Activated naive CD4-positive, alpha-beta T cell treated with anti-CD3 and anti-CD28 coated beads for 36 hours (primary cell): ENCODE results near the gene NINJ1. TPM values are rescaled to one million over a fixed set of nuclear protein-coding genes. Genes with fewer than 3 reads are reported as not detected.

ENCODE experiments used
- CTCF ChIA-PET: fragments of 350-600 bp; sonication (Branson Sonifier 250); formaldehyde crosslinking; loops from one replicate; lab custom pipeline; 2021; ENCODE audit warnings: antibody characterized with exemption; lab: Charles Lee
- DNase-seq: peaks from one replicate; pipeline ENCODE4 v3.0.0-alpha.2; 2020
- H3K27ac Mint-ChIP-seq: one replicate; pipeline ENCODE4 v1.8.0; 2021; ENCODE audit warnings: mild to moderate bottlenecking, mixed read lengths
- H3K27me3 Mint-ChIP-seq: one replicate; pipeline ENCODE4 v1.8.0; 2021; ENCODE audit warnings: low read depth, mixed read lengths
- H3K36me3 Mint-ChIP-seq: one replicate; pipeline ENCODE4 v1.8.0; 2021; ENCODE audit warnings: low read depth, mixed read lengths
- H3K4me1 Mint-ChIP-seq: one replicate; pipeline ENCODE4 v1.8.0; 2021; ENCODE audit warnings: low read depth, mixed read lengths
- H3K4me3 Mint-ChIP-seq: one replicate; pipeline ENCODE4 v1.8.0; 2021; ENCODE audit warnings: mild to moderate bottlenecking, moderate library complexity, mixed read lengths
- H3K9me3 Mint-ChIP-seq: one replicate; pipeline ENCODE4 v1.8.0; 2021; ENCODE audit warnings: mixed read lengths
- intact Hi-C: fragments of 100-400 bp; cut with micrococcal nuclease; formaldehyde crosslinking; loops from one replicate; pipeline ENCODE4 v1.15.1; 2023
- total RNA-seq, 2 experiments: library from RNA; stranded (reverse); gene quantifications; one replicate each; pipeline ENCODE4 v1.2.3, GENCODE V29; 2021

NINJ1 gene
- total RNA-seq, 2 experiments from 2014 or later, result 93.9 to 96.9 TPM

DNA sequence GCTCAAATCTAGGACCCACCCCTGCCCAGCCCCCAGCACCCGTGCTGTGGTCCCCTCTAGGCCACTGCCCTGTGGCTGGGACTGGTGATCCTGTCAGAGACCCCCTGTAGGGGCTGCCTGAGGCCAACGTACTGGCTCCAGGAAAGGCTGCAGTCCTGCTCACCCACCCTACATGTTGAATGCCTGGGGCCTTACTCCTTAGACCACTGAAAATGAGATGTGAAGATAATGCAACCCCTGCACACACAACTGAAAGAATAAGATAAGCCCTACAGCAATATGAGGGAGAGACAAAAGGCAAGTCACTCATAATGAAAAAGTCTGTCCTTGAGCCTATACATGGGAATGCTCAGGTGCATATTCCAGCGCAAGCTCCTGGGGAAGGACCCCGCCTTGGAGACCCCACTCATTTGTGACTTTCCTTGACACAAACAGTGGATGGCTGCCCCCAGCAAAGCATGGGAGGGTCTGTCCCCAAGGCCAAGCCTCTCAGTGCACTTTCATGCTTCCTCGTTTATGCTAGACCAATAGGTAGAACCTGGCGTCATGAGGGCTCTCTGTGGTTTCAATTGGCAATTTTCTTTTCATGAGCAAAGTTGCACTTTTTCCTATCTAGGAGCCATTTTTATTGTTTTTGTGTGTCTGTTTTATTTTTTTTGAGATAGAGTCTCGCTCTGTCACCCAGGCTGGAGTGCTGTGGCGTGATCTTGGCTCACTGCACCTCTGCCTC lies 37.4 kb upstream of the NINJ1 start:
- intact Hi-C loops, result no loop called here
- Mint-ChIP-seq H3K27ac (no peak overlapping the region), H3K36me3 (no peaks in the 10 kb centered on the region), H3K9me3 (no peaks in the 10 kb centered on the region), H3K27me3 (no peaks in the 10 kb centered on the region), H3K4me1 (no peaks in the 10 kb centered on the region), H3K4me3 (no peak overlapping the region)
- CTCF ChIA-PET, result no interaction called here
- DNase-seq, result no peak

DNA sequence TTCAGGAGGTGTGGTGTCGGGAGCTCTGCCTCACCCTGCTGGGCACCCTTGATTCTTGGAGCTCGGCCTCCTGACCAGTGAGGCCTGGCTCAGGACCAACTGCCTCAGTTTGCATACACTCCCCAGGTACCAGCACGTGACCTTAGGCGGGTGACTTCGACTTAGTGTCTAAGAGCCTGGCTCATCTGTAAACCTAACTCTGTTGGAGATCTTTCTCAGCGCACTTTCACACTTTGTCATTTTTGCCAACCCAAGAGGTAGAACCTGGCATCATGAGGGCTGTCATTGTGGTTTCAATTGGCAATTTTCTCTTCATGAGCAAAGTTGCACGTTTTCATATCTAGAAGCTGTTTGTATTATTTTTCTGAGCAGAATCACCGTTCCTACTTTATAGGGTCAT lies 36.5 kb upstream of the NINJ1 start:
- CTCF ChIA-PET, result no interaction called here
- Mint-ChIP-seq H3K4me1 (no peaks in the 10 kb centered on the region), H3K9me3 (no peaks in the 10 kb centered on the region), H3K27ac (no peak overlapping the region), H3K27me3 (no peaks in the 10 kb centered on the region), H3K36me3 (no peaks in the 10 kb centered on the region), H3K4me3 (no peak overlapping the region)
- intact Hi-C loops, result no loop called here
- no peak for DNase-seq

DNA sequence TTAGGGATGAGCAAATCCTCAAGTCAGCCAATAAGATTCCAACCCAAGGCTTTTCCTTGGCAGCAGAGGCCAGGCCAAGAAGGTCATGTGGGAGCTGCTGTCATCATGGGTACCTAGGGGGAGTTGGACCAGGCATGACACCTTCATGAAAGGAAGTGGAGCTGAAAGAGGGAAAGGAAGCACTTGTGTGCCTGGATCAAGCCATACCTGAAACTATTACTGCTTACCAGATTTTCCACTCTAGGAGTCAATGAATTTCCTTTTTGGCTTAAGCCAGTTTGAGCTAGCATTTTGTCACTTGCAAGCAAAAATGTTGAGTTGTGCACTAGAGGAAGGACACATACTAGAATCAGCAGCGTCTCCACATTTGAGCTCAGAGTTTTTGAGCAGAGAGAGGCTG lies 35.4 kb upstream of the NINJ1 start:
- no peak for DNase-seq
- Mint-ChIP-seq H3K36me3 (no peaks in the 10 kb centered on the region), H3K27me3 (no peaks in the 10 kb centered on the region), H3K4me1 (no peaks in the 10 kb centered on the region), H3K4me3 (no peak overlapping the region), H3K27ac (no peak overlapping the region), H3K9me3 (no peaks in the 10 kb centered on the region)
- CTCF ChIA-PET, result no interaction called here
- intact Hi-C loops, result no loop called here

DNA sequence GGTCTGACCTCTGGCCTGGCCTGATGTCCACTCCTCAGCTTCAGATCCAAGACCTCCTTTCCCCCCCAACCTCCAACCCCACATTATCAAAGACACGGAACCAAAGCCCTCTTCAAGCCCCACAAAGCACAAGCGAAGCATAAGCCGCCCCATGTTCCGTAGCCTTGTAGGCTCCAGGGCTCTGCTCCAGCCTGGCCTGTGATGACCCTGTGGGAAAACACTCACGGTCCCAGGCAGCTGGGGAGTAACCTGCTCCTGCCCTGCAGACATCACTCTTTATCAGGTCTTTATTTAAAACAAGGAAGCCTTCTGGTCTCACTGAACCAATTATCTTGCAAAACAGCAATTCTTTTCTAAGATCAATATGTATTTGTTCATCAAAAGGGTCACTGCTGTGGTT lies 34.5 kb upstream of the NINJ1 start:
- CTCF ChIA-PET, result no interaction called here
- intact Hi-C loops, result no loop called here

DNA sequence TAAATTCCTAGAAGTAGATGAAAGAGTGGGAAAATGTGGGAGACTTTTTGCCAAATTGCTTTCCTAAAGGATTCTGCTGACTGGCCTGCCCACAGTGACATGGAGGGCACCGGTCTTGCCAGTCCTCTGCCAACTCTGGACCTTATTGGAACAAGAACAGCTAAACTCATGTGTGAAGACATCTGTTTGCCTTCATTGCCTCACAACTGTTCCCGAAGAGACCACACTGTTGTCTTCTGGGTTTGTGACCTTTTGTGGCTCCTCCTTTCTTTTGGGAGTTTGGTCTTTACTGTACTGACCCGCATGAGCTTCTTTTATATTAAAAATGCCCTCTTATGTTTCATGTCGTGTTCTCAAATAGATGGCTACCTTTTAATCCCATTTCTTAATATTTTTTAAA lies 33.8 kb upstream of the NINJ1 start:
- Mint-ChIP-seq H3K27ac (no peak overlapping the region), H3K4me3 (no peak overlapping the region), H3K4me1 (no peaks in the 10 kb centered on the region), H3K27me3 (no peaks in the 10 kb centered on the region), H3K9me3 (no peaks in the 10 kb centered on the region), H3K36me3 (no peaks in the 10 kb centered on the region)
- no peak for DNase-seq
- CTCF ChIA-PET, result interaction anchor here (0.9 kb wide), 1 partner anchor 14 kb away, joined by 3 read pairs; no protein-coding TSS in a partner anchor
- intact Hi-C loops, result no loop called here

More for the DNA sequence above, 34.5 kb upstream of the NINJ1 start:
- Mint-ChIP-seq H3K36me3 (no peaks in the 10 kb centered on the region), H3K4me1 (no peaks in the 10 kb centered on the region), H3K27me3 (no peaks in the 10 kb centered on the region), H3K4me3 (no peak overlapping the region), H3K9me3 (no peaks in the 10 kb centered on the region), H3K27ac (no peak overlapping the region)
- no peak for DNase-seq

DNA sequence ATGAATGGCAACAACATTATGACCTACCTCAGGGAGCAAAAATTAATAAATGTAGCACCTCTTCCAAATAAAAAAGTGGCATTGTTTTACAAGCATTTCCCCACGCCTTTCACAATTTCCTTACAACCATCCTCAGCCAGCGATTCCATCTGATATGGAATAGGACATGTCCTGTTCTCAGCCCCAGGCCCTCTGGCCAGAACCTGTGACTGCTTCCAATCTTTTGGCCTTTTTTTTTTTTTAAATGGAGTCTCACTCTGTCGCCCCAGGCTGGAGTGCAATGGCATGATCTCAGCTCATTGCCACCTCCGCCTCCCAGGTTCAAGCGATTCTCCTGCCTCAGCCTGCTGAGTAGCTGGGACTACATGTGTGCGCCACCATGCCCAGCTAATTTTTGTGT lies 33.1 kb upstream of the NINJ1 start:
- no peak overlapping the region for H3K4me3 Mint-ChIP-seq
- no peaks in the 10 kb centered on the region for H3K4me1 Mint-ChIP-seq
- intact Hi-C loops, result no loop called here
- H3K27me3 Mint-ChIP-seq, result no peaks in the 10 kb centered on the region
- CTCF ChIA-PET, result interaction anchor here (0.9 kb wide), 1 partner anchor 13 kb away, joined by 3 read pairs; no protein-coding TSS in a partner anchor
- no peaks in the 10 kb centered on the region for H3K9me3 Mint-ChIP-seq
- no peak overlapping the region for H3K27ac Mint-ChIP-seq
- no peak for DNase-seq
- H3K36me3 Mint-ChIP-seq, result no peaks in the 10 kb centered on the region

DNA sequence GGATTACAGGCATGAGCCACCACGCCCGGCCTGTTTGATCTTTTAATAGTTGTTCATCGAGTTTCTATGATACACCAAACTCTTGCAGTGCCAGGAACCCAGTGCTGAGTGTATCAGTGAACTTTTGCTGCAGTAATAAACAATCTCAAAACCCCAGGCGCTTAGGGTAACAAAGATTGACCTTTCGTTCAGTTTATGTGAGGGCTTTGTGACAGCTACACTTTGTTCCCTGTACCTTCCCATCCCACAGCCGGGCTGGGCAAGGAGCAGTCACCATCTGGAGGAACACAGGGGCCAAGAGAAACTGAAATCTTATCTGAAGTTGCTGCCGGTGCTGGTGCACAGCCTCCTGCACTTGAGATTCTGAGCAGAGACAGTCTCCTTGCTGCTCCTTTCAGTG lies 32.6 kb upstream of the NINJ1 start:
- Mint-ChIP-seq H3K36me3 (no peaks in the 10 kb centered on the region), H3K4me3 (no peak overlapping the region), H3K27ac (no peak overlapping the region), H3K9me3 (no peaks in the 10 kb centered on the region), H3K27me3 (no peaks in the 10 kb centered on the region), H3K4me1 (no peaks in the 10 kb centered on the region)
- CTCF ChIA-PET, result interaction anchor here (0.9 kb wide), 1 partner anchor 13 kb away, joined by 3 read pairs; no protein-coding TSS in a partner anchor
- intact Hi-C loops, result no loop called here
- DNase-seq, result no peak

DNA sequence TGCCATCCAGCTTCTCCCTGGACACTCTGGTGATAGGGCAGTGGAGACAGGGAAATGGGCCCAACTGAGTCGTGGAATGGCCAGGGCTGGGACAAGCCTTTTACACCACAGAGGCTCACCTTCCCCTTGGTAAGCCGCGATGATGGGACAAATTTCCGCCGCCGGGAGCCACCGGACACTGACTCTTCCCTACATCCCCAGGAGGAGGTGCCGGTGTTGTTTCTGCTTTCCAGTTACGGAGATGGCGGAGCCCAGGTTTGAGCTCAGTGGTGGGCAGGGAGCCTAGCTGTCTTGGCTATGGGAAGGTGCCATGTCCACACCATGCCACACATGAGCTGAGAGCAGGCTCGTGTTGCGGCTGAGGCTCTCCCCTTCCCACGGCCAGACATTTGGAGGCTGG lies 30.0 kb upstream of the NINJ1 start:
- H3K4me1 Mint-ChIP-seq, result peaks cover 9% of the 10 kb centered on the region
- H3K27me3 Mint-ChIP-seq, result no peaks in the 10 kb centered on the region
- H3K36me3 Mint-ChIP-seq, result no peaks in the 10 kb centered on the region
- DNase-seq, result no peak
- H3K27ac Mint-ChIP-seq, result no peak overlapping the region
- intact Hi-C loops, result no loop called here
- no peaks in the 10 kb centered on the region for H3K9me3 Mint-ChIP-seq
- CTCF ChIA-PET, result interaction anchor here (1.1 kb wide), 1 partner anchor 10 kb away, joined by 6 read pairs; no protein-coding TSS in a partner anchor
- H3K4me3 Mint-ChIP-seq, result no peak overlapping the region

DNA sequence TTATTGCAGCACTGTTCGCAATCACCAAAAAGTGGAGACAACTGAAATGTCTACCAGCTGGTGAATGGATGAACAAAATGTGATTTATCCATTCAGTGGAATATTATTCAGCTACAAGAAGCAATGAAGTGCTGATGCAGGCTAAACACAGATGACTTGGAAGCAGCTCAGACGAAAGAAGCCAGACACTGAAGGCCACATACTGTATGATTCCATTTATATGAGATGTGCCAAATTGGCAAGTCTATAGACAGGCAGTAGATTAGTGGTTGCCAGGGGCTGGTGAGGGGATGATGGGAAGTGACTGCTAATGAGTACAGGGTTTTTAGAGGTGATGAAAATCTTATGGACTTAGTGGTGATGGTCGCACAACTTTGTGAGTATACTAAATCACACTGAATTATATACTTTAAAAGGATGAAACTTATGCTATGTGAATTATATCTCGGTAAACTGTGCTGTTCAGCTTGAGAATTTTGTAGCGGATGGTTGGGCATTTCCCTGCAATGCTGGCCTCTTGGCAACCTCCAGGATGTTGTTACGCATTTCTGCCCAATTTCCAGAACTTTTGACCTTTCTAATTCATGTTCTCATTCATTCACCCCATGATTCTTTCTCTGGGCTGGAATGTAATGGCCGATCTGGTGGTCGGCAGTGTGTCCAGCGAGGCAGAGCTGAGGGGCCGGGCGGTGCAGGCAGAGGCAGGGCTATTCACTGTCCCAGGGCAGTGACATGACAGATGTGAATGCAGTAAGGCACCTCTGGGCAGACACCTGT lies 27.9 kb upstream of the NINJ1 start:
- Mint-ChIP-seq H3K36me3 (no peaks in the 10 kb centered on the region), H3K27ac (no peak overlapping the region), H3K9me3 (no peaks in the 10 kb centered on the region), H3K4me1 (peaks cover 9% of the 10 kb centered on the region), H3K4me3 (no peak overlapping the region), H3K27me3 (no peaks in the 10 kb centered on the region)
- CTCF ChIA-PET, result interaction anchor here (0.6 to 1.6 kb wide), 5 partner anchors 37 to 224 kb away, joined by 3 to 6 read pairs (median 4); no protein-coding TSS in a partner anchor
- no peak for DNase-seq
- intact Hi-C loops, result no loop called here

DNA sequence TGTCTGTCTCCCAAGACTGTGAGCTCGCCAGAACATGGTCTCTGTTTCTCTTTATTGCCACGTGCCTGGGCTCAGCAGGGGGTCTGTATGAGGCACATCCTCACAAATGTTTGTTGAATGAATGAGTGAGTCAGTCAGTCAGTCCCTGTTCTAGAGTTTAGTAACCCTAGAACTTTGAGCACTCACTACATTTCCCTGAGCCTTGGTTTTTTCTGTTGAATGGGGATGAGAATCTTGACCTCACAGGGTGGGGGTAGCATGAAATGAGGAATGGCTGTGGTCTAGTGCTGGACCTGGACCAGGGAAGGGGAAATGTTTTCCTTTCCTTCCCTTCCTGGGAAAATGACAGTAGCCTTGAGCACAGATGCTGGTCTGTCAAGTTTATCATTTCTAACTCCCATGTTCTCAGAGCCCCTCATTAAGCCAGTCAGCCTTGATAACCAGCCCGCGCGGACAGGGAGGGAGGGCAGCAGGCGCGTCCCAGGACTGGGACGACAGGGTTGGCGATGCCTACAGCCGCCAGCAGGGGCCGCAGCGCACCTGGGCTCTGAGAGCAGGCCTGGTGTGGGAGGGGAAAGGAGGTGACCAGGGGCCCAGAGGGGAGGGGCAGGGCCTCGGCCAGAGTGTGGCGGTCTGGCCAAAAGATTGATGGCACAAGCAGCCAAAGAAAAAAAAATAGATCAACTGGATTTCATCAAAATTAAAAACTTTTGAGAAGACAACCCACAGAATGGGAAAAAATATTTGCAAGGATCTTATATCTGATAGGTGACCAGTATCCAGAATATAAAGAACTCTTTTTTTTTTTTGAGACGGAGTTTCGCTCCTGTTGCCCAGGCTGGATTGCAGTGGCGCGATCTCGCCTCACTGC lies 25.8 kb upstream of the NINJ1 start:
- H3K27ac Mint-ChIP-seq, result peak overlapping the region; percentile 22
- peaks cover 3% of the 10 kb centered on the region for H3K9me3 Mint-ChIP-seq
- H3K4me1 Mint-ChIP-seq, result peaks cover 20% of the 10 kb centered on the region
- CTCF ChIA-PET, result interaction anchor here (0.6 to 1.5 kb wide), 4 partner anchors 30 to 312 kb away, joined by 3 to 11 read pairs (median 5); no protein-coding TSS in a partner anchor
- peak; percentile 76 for DNase-seq
- H3K27me3 Mint-ChIP-seq, result no peaks in the 10 kb centered on the region
- peaks cover 2% of the 10 kb centered on the region for H3K36me3 Mint-ChIP-seq
- intact Hi-C loops, result loop anchor here (1.0 to 10.0 kb wide), 3 partner anchors 142 to 795 kb away; partner anchors contain the start of genes BARX1 and ZNF484
- no peak overlapping the region for H3K4me3 Mint-ChIP-seq

DNA sequence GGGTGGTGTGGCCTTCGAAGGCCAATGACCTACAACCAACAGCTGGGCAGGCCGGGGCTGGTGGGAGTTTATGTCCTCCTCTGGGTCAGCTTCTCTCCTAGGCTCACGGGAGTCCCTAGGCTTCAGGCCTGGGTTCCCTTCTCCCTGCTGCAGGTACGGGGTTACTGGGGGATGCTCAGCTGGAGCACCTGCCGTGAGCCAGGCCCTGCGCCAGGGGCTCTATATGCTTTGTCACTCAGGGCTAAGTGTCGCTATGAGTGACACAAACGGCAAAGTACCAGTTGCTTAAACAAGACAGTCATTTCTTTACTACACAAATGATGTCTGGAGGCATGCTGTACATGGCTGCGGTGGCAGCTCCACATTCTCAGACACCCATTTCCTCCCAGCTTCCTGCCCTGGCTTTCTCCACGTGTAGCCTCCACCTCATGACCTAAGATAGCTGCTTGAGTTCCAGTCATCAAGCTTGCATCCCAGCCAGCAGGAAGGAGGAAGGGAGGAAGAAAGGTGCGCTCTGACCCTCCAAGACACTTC lies 22.5 kb upstream of the NINJ1 start:
- Mint-ChIP-seq H3K27me3 (no peaks in the 10 kb centered on the region), H3K4me3 (no peak overlapping the region), H3K27ac (peak overlapping the region; percentile 65), H3K4me1 (peaks cover 20% of the 10 kb centered on the region), H3K9me3 (peaks cover 3% of the 10 kb centered on the region), H3K36me3 (peaks cover 2% of the 10 kb centered on the region)
- intact Hi-C loops, result loop anchor here (1.0 to 10.0 kb wide), 5 partner anchors 10 to 798 kb away; partner anchors contain the start of genes BARX1 and ZNF484
- peak; percentile 80 for DNase-seq
- CTCF ChIA-PET, result interaction anchor here (0.6 to 1.4 kb wide), 5 partner anchors 21 to 410 kb away, joined by 3 to 8 read pairs (median 4); no protein-coding TSS in a partner anchor
